Heart right ventricle (tissue), 16 donors: Measurements from ENCODE around the gene TBC1D3H. TPM values are rescaled to one million over a fixed set of nuclear protein-coding genes. Genes with fewer than 3 reads are reported as not detected.
"Not testable (repeated sequence)": the region's sequence is repeated elsewhere in the genome, so short reads cannot be mapped to it uniquely, and the experiment has no call there.

Experiments
- ATAC-seq, 8 donors: fragments of 200-7000 bp; cut with Tn5 transposase; one replicate each; pipeline ENCODE4 v1.9.1; 2020; ENCODE audit warnings: mild to moderate bottlenecking in 8 of 8, moderate library complexity in 8 of 8, moderate number of reproducible peaks in 1 of 8
- DNase-seq, 2 donors: peaks; one replicate each; pipeline ENCODE4 v3.0.0-alpha.2; 2020
- H3K27ac ChIP-seq, 10 donors: fragments of 200-600 bp; sonication (generic) in 2 of 10; one replicate each; pipeline versions ENCODE4 v1.5.0 to v1.8.0; 2020 to 2022; ENCODE audit warnings: mild to moderate bottlenecking in 3 of 10
- H3K27me3 ChIP-seq, 7 donors: fragments of 200-600 bp; one replicate each; pipeline ENCODE4 v1.8.0; 2021 to 2022; ENCODE audit warnings: mild to moderate bottlenecking in 2 of 7
- H3K36me3 ChIP-seq, 9 donors: fragments of 200-600 bp; sonication (generic) in 1 of 9; one replicate each; pipeline versions ENCODE4 v1.5.0 to v1.8.0; 2020 to 2022; ENCODE audit warnings: mild to moderate bottlenecking in 2 of 9
- H3K4me1 ChIP-seq, 9 donors: fragments of 200-600 bp; sonication (generic) in 1 of 9; one replicate each; pipeline versions ENCODE4 v1.5.0 to v1.8.0; 2020 to 2022; ENCODE audit warnings: mild to moderate bottlenecking in 4 of 9
- H3K4me3 ChIP-seq, 10 donors: fragments of 200-600 bp; sonication (generic) in 2 of 10; one replicate each; pipeline versions ENCODE4 v1.5.0 to v1.8.0; 2020 to 2022; ENCODE audit warnings: mild to moderate bottlenecking in 7 of 10, moderate library complexity in 2 of 10
- H3K9me3 ChIP-seq, 11 donors: fragments of 200-600 bp in 10 of 11; sonication (generic) in 2 of 11; one replicate each; pipeline versions ENCODE4 v1.5.0 to v1.8.0; 2013 to 2022; ENCODE audit warnings: mild to moderate bottlenecking in 2 of 11, control low read depth in 1 of 11, moderate library complexity in 1 of 11
- WGBS, 2 donors: extraction: QIAGEN DNeasy Blood & Tissue Kit; methylation state at CpG; one replicate each; pipeline ENCODE4 v1.1.7; 2013; ENCODE audit warnings: inconsistent platforms in 1 of 2; 5-methylcytosine and 5-hydroxymethylcytosine counted together
- intact Hi-C, 10 donors: fragments of 100-400 bp; cut with DNase I; formaldehyde crosslinking; loops; one replicate each; pipeline versions ENCODE4 v1.11.1 to v1.14.2; 2022
- long read RNA-seq, 3 donors: library from polyadenylated mRNA; unstranded; transcript quantifications; one replicate each; pipeline ENCODE4 v2.0.0, GENCODE V29; 2020 to 2021
- polyA plus RNA-seq, 2 donors: library from polyadenylated mRNA; stranded (reverse); fragments of 200-250 nt; gene quantifications; one replicate each; pipeline ENCODE4 v1.2.3, GENCODE V29; 2013
- total RNA-seq, 10 donors: library from RNA; stranded (reverse); fragmentation: NEBNext Ultra II Directional in 3 of 10; extraction: Animal tissue kit (Norgen Biotek cat#: 25700) in 3 of 10; gene quantifications; one replicate each; pipeline versions ENCODE4 v1.2.1 to v1.2.4, GENCODE V29; 2021 to 2023
- donor health status: Arrhythmogenic right ventricular cardiomyopathy.
- donor health status: ischemic (EF 13 %, LVEDD 7.1; RV severe dilation, severe dysfunction).
- donor health status: healthy with polysubstance abuse.
- donor health status: DM: no; HTN: yes; CAD: no.
- donor health status: DM: no; HTN: no; CAD: no.
- donor health status: ischemic (EF 25% LVEDD 6.9; RV normal size, moderate dysfunction).
- donor health status: ischemic (EF 25% LVEDD 5.7; RV mildly dilated, moderate dysfunction).
- donor health status: healthy.
- donor health status: DM: yes; HTN: yes; CAD: no.
- donor health status: Ischemic cardiomyopathy.
- donor health status: ischemic (EF 35%, LVEDD 5.7; RV mildly dilated, moderate dysfunction).
- donor health status: nonischemic (EF 11% LVEDD 7.7; RV severe dilation, severe dysfunction).
- donor health status: DM: yes; HTN: yes; CAD: no.
- donor health status: PGD.
- donor health status: ischemic (EF 29% LVEDD 5.4; RV normal size, mild dysfunction).
- donor health status: nonischemic (EF 23%, LVEDD 6.1; RV moderate dilation, normal function).

The TBC1D3H gene
- total RNA-seq (not detected), polyA plus RNA-seq (not detected)
- long read RNA-seq, donor 1 = 0 reads
- long read RNA-seq, donor 2 = 0 reads
- long read RNA-seq, donor 3 = 0 reads

DNA sequence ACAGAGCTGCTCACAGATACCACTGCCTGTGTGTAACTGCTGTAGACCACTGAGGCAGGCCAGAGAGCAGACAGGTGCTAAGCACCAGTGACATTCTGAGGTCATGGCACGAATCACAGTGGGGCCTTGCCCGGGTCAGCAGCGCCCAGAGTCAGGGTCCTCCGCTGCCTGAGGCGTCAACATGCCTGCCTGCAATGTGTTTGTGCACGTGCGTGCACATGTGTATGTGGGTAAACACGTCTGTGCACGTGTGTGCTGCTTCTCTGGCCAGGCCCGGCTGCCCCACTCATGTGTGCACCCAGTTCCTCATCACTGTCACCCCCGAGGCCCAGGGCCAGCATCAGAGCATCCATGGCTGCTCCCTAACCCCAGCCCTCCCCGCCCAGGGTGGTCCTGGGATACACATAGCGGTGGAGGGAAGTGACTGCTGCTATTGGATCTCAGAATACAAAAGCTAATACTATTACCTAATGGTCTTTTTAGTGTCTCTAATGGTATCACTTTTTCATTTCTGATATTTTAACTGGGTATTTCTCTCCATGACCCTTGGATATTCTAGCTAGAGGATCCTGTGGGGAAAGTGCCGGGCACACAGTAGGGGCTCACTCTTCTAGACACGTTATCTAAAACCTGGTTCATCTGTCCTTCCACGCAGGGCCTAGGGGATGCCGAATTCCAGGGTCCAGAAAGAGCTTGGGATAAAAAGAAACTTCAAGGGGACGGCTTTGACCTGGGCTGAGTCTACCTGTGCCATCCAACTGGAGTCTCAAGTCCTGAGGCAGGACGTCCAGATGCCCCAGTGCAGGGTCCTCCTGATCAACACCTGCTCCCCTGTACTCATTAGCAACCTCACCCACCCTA lies at the start of gene TBC1D3H:
Gene TBC1D3H, minus strand, starts transcription at position 51 of the 861 bp plus-strand sequence. CDS start 1,540 bp downstream, outside the sequence.
- H3K27ac ChIP-seq, H3K4me3 ChIP-seq, H3K27me3 ChIP-seq, H3K4me1 ChIP-seq, H3K36me3 ChIP-seq, H3K9me3 ChIP-seq, ATAC-seq, DNase-seq, intact Hi-C loops: not testable (repeated sequence)
- WGBS, 2 donors = 77 to 85% methylated on average over 14 to 19 of the region's 19 CpGs

DNA sequence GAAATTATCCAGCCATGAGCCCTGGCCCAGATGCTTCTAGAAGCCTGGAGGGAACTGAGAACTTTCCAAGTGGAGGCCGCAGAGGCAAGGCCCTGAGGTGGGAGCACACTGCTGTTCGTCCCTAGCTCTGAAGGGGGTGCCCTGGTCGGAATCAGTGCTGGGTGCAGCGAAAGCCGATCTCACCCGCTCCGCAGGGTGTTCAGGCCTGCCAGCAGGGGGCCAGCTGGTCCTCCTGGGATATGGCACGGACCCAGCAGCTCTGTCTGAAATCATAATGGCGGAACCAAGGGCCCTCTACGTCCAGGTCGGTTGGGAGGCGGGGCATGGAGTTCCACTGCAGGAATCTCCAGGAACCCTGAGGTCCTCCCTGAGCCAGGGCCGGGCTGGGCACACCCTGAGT lies 40.7 kb upstream of the TBC1D3H start:
- WGBS, 2 donors = 91% methylated on average over 6 of the region's 13 CpGs; no CpG with 5 or more reads in 1 of the 2 donors
- H3K27ac ChIP-seq, DNase-seq, H3K27me3 ChIP-seq, H3K36me3 ChIP-seq, H3K9me3 ChIP-seq, ATAC-seq, H3K4me1 ChIP-seq, intact Hi-C loops, H3K4me3 ChIP-seq: not testable (repeated sequence)

DNA sequence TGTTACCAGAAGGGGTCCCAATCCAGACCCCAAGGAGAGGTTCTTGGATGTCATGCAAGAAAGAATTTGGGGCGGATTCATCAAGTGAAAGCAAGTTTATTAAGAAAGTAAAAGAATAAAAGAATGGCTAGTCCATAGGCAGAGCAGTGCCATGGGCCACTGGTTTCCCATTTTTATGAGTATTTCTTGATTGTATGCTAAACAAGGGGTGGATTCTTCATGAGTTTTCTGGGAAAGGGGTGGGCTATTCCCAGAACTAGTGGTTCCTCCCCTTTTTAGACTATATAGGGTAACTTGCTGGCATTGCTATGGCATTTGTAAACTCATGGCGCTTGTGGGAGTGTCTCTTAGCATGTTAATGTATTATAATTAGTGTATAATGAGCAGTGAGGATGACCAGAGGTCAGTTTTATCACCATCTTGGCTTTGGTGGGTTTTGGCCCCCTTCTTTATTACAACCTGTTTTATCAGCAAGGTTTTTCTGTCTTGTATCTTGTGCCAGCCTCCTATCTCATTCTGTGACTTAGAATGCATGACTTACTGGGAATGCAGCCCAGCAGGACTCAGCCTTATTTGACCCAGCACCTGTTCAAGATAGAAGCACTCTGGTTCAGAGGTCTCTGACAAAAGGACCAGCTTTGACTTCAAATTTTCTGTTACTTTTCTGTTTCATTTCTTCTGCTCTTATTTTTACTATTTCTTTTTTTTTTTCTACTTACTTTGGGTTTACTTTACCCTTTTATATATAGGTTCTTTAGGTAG lies 27.1 kb upstream of the TBC1D3H start:
- ATAC-seq = peak in 6 of 8 donors; percentile 50 to 96 (median 64)
- H3K27ac ChIP-seq, H3K4me1 ChIP-seq, H3K36me3 ChIP-seq, DNase-seq, H3K9me3 ChIP-seq, H3K4me3 ChIP-seq, intact Hi-C loops, H3K27me3 ChIP-seq: not testable (repeated sequence)
- WGBS, 2 donors = no CpG with 5 or more reads among the region's 2 CpGs

DNA sequence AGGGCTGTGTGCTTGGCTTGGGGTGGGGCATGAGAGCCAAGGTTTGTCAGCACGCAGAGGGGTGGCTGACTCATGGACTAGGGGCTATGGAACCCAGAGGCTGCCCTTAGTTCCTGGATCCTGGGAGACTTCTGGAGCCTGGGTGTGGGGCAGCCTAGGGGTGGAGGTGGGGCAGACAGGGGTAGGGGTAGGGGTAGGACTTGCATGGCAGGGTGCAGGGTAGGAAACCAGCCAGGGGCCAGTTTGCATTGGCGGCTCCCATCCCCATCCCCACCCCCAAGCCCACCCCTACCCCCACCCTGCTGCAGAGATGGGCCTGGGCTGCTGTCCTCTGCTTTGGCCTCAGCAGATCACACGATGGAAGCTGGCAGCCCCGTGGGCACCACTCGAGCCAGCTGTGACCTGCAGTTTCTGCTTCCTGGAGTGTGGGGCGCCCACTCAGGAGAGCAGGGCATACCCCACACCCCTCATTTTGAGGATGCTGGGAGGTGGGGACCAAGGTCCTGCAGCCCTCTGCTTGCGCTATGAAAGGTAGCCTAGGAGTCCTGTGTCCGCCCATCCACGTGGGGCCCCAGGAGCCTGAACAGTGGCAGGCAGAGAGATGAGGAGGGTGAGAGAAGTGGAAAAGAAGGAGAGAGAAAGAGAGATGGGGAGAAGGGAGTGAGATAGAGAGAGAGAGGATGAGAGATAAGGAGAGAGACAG lies 2.9 kb upstream of the TBC1D3H start:
- H3K27me3 ChIP-seq, H3K9me3 ChIP-seq, H3K4me3 ChIP-seq, H3K27ac ChIP-seq, H3K4me1 ChIP-seq, H3K36me3 ChIP-seq, DNase-seq, intact Hi-C loops: not testable (repeated sequence)
- WGBS, 2 donors = 78% methylated on average over 4 of the region's 9 CpGs; no CpG with 5 or more reads in 1 of the 2 donors
- ATAC-seq = peak in 3 of 8 donors; percentile 21 to 38 (median 31)

DNA sequence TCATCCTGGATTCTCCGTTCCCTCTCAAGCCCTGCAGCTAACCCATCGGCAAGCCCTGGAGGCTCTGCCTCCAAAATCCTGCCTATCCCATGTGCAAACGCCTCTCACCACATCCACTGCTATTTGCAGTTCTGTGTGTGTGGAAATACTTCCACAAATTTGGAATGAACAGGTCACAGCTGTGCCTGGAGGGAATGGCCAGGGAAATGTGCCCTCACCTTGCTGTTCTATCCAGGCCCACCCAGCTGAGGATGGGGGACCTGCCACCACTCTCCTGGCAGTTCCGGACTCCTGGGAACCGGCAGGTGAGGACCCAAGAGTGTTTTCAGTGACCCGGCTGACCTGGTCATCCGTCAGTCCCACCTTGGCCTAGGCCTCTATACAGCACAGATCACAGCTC lies 12.3 kb downstream of the TBC1D3H start:
- H3K4me3 ChIP-seq, H3K27me3 ChIP-seq, DNase-seq, H3K36me3 ChIP-seq, intact Hi-C loops, H3K27ac ChIP-seq, ATAC-seq, H3K4me1 ChIP-seq, H3K9me3 ChIP-seq: not testable (repeated sequence)
- WGBS, 2 donors = no CpG with 5 or more reads among the region's 7 CpGs

DNA sequence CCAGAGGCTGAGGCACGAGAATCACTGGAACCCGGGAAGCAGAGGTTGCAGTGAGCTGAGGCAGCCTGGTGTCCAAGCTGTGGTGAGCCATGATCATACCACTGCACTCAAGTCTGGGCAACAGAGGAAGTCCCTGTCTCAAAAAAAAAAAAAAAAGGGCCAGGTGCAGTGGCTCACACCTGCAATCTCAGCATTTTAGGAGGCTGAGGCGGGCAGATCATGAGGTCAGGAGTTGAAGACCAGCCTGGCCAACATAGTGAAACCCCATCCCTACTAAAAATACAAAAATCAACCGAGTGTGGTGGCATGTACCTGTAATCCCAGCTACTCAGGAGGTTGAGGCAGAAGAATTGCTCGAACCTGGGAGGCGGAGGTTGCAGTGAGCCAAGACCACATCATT lies 25.7 kb downstream of the TBC1D3H start:
- H3K4me1 ChIP-seq, H3K27me3 ChIP-seq, H3K4me3 ChIP-seq, ATAC-seq, DNase-seq, H3K27ac ChIP-seq, H3K36me3 ChIP-seq, intact Hi-C loops, H3K9me3 ChIP-seq: not testable (repeated sequence)
- WGBS, 2 donors = 100% methylated on average over 1 of the region's 6 CpGs; no CpG with 5 or more reads in 1 of the 2 donors

Other genes with a start within 250 kb of the TBC1D3H start
- gene TBC1D3B, start 211.8 kb downstream of the TBC1D3H start, total RNA-seq = 1 to 10 TPM in 9 of 10 donors, under 1 TPM in 1; 0.94 to 2.9 (median 1.7) TPM
- gene TBC1D3B, start 211.8 kb downstream of the TBC1D3H start, polyA plus RNA-seq = 1 to 10 TPM in 1 of 2 donors, under 1 TPM in 1; 0.42 to 5.9 TPM
- gene CCL3L1, start 191.7 kb downstream of the TBC1D3H start, total RNA-seq = 1 to 10 TPM in 1 of 10 donors, under 1 TPM in 3, not detected in 6; 0.31 to 7.5 (median 0.92) TPM
- under 1 TPM in 1 of 2 donors, not detected in 1; 0.10 TPM for gene CCL3L1, start 191.7 kb downstream of the TBC1D3H start, polyA plus RNA-seq
- 10 to 100 TPM in 1 of 10 donors, 1 to 10 TPM in 1, under 1 TPM in 2, not detected in 6; 0.62 to 17.1 (median 1.0) TPM for gene CCL4L2, start 177.4 kb downstream of the TBC1D3H start, total RNA-seq
- under 1 TPM in 1 of 2 donors, not detected in 1; 0.12 TPM for gene CCL4L2, start 177.4 kb downstream of the TBC1D3H start, polyA plus RNA-seq
- gene TBC1D3I, start 123.9 kb downstream of the TBC1D3H start, total RNA-seq = under 1 TPM in 5 of 10 donors, not detected in 5; 0.19 to 0.68 (median 0.42) TPM
- gene TBC1D3I, start 123.9 kb downstream of the TBC1D3H start, polyA plus RNA-seq = under 1 TPM in 1 of 2 donors, not detected in 1; 0.23 TPM
- under 1 TPM in 1 of 10 donors, not detected in 9; 0.97 TPM for gene TBC1D3G, start 64.6 kb downstream of the TBC1D3H start, total RNA-seq
- gene TBC1D3G, start 64.6 kb downstream of the TBC1D3H start, polyA plus RNA-seq = 10 to 100 TPM in 1 of 2 donors, not detected in 1; 12.7 TPM
- gene ZNHIT3, start 98.2 kb upstream of the TBC1D3H start, total RNA-seq = 10 to 100 TPM; 17.1 to 27.0 (median 23.0) TPM
- gene ZNHIT3, start 98.2 kb upstream of the TBC1D3H start, polyA plus RNA-seq = 10 to 100 TPM; 12.0 to 34.0 TPM
- gene MYO19, start 146.4 kb upstream of the TBC1D3H start, total RNA-seq = 10 to 100 TPM in 9 of 10 donors, 1 to 10 TPM in 1; 8.8 to 22.9 (median 13.9) TPM
- gene MYO19, start 146.4 kb upstream of the TBC1D3H start, polyA plus RNA-seq = 10 to 100 TPM; 15.6 to 40.4 TPM
- gene PIGW, start 146.6 kb upstream of the TBC1D3H start, total RNA-seq = 10 to 100 TPM in 1 of 10 donors, 1 to 10 TPM in 9; 4.0 to 10.2 (median 6.5) TPM
- 1 to 10 TPM; 2.5 to 5.1 TPM for gene PIGW, start 146.6 kb upstream of the TBC1D3H start, polyA plus RNA-seq
- 10 to 100 TPM; 35.6 to 51.2 (median 48.1) TPM for gene GGNBP2, start 156.5 kb upstream of the TBC1D3H start, total RNA-seq
- gene GGNBP2, start 156.5 kb upstream of the TBC1D3H start, polyA plus RNA-seq = 10 to 100 TPM; 25.9 to 41.3 TPM
- gene DHRS11, start 203.4 kb upstream of the TBC1D3H start, total RNA-seq = 10 to 100 TPM; 11.0 to 24.7 (median 18.9) TPM
- gene DHRS11, start 203.4 kb upstream of the TBC1D3H start, polyA plus RNA-seq = 10 to 100 TPM; 12.9 to 23.3 TPM
- gene MRM1, start 213.1 kb upstream of the TBC1D3H start, total RNA-seq = 1 to 10 TPM; 5.5 to 8.8 (median 6.8) TPM
- 10 to 100 TPM in 1 of 2 donors, 1 to 10 TPM in 1; 9.1 to 10.3 TPM for gene MRM1, start 213.1 kb upstream of the TBC1D3H start, polyA plus RNA-seq